ENCODE results near the gene GNAO1.

The GNAO1 gene

GRCh38 chr16:56312028-56312300 is 120.7 kb downstream of the GNAO1 start:
- TF ChIP-seq CTCF (IDR thresholded peaks at IDR 0.05) = no peak
- H3K4me3 ChIP-seq (ENCODE audit: low read depth in 1 of 2, low read length in 1 of 2) = no peak overlapping the region
- no peaks in the 10 kb centered on the region for H3K4me1 ChIP-seq (ENCODE audit: control insufficient read depth in 1 of 2, insufficient read depth in 1 of 2, low read depth in 1 of 2, low read length in 1 of 2)
- H3K9me3 ChIP-seq = no peaks in the 10 kb centered on the region
- no peak overlapping the region for H3K27ac ChIP-seq
- H3K36me3 ChIP-seq = no peaks in the 10 kb centered on the region
- H3K27me3 ChIP-seq = peaks cover 8% of the 10 kb centered on the region

- no peaks in the 10 kb centered on the region for H3K9me3 ChIP-seq
- H3K36me3 ChIP-seq = no peaks in the 10 kb centered on the region
- no peak for TF ChIP-seq CTCF (IDR thresholded peaks at IDR 0.05)
- no peak overlapping the region for H3K27ac ChIP-seq
- peaks cover 8% of the 10 kb centered on the region for H3K27me3 ChIP-seq
- no peaks in the 10 kb centered on the region for H3K4me1 ChIP-seq (ENCODE audit: control insufficient read depth in 1 of 2, insufficient read depth in 1 of 2, low read depth in 1 of 2, low read length in 1 of 2)
- H3K4me3 ChIP-seq (ENCODE audit: low read depth in 1 of 2, low read length in 1 of 2) = no peak overlapping the region
Observed at GRCh38 chr16:56312556-56312955, 121.3 kb downstream of the GNAO1 start.

GRCh38 chr16:56314244-56314850 is 123.1 kb downstream of the GNAO1 start:
- Histone ChIP-seq H3K27me3 (peaks cover 21% of the 10 kb centered on the region), H3K9me3 (no peaks in the 10 kb centered on the region)

GRCh38 chr16:56315955-56316354 is 124.7 kb downstream of the GNAO1 start:
- H3K4me1 ChIP-seq (ENCODE audit: control insufficient read depth in 1 of 2, insufficient read depth in 1 of 2, low read depth in 1 of 2, low read length in 1 of 2) = peaks cover 0 to 6% of the 10 kb centered on the region in 2 experiments
- no peak overlapping the region for H3K27ac ChIP-seq
- H3K36me3 ChIP-seq = no peaks in the 10 kb centered on the region
- no peak overlapping the region for H3K4me3 ChIP-seq (ENCODE audit: low read depth in 1 of 2, low read length in 1 of 2)
- no peaks in the 10 kb centered on the region for H3K9me3 ChIP-seq
- peaks cover 21% of the 10 kb centered on the region for H3K27me3 ChIP-seq
- no peak for TF ChIP-seq CTCF (IDR thresholded peaks at IDR 0.05)

More at GRCh38 chr16:56314244-56314850, 123.1 kb downstream of the GNAO1 start:
- H3K4me3 ChIP-seq (ENCODE audit: low read depth in 1 of 2, low read length in 1 of 2) = no peak overlapping the region
- no peaks in the 10 kb centered on the region for H3K36me3 ChIP-seq
- TF ChIP-seq CTCF (IDR thresholded peaks at IDR 0.05) = no peak
- H3K27ac ChIP-seq = no peak overlapping the region
- peaks cover 0 to 6% of the 10 kb centered on the region in 2 experiments for H3K4me1 ChIP-seq (ENCODE audit: control insufficient read depth in 1 of 2, insufficient read depth in 1 of 2, low read depth in 1 of 2, low read length in 1 of 2)

- H3K36me3 ChIP-seq = no peaks in the 10 kb centered on the region
- no peak overlapping the region for H3K4me3 ChIP-seq (ENCODE audit: low read depth in 1 of 2, low read length in 1 of 2)
- no peak for TF ChIP-seq CTCF (IDR thresholded peaks at IDR 0.05)
- peaks cover 0 to 6% of the 10 kb centered on the region in 2 experiments for H3K4me1 ChIP-seq (ENCODE audit: control insufficient read depth in 1 of 2, insufficient read depth in 1 of 2, low read depth in 1 of 2, low read length in 1 of 2)
- H3K27ac ChIP-seq = no peak overlapping the region
- peaks cover 21% of the 10 kb centered on the region for H3K27me3 ChIP-seq
- H3K9me3 ChIP-seq = no peaks in the 10 kb centered on the region
Observed at GRCh38 chr16:56316545-56316944, 125.3 kb downstream of the GNAO1 start.

Measured in neutrophil (primary cell).